Caco-2 (cell line): ENCODE results near the gene KCNQ1OT1. TPM values are rescaled to one million over a fixed set of nuclear protein-coding genes. Genes with fewer than 3 reads are reported as not detected.
"Not testable (repeated sequence)": the region's sequence is repeated elsewhere in the genome, so short reads cannot be mapped to it uniquely, and the experiment has no call there.

Experiments used
- BruUV-seq: library from RNA; stranded (reverse); fragments of 400-500 nt; replicated peaks from 2 replicates; lab custom pipeline; 2021; lab: Mats Ljungman, UMichigan
- CTCF ChIA-PET: fragments of 300-600 bp; sonication (Branson Sonifier 250); formaldehyde crosslinking; loops from one replicate; lab custom pipeline; 2022; ENCODE audit warnings: antibody characterized with exemption; lab: Charles Lee
- POLR2A ChIA-PET: fragments of 300-600 bp; sonication (Branson Sonifier 250); formaldehyde crosslinking; loops from one replicate; lab custom pipeline; 2022; ENCODE audit warnings: antibody characterized with exemption; lab: Charles Lee
- DNase-seq, 2 experiments: peaks; one replicate each; pipeline versions ENCODE4 v3.0.0 to v3.0.0-alpha.2; 2020 to 2022
- H3K27me3 ChIP-seq: replicated peaks from 2 replicates; pipeline ENCODE4 v1.6.0; 2011; ENCODE audit warnings: low read length; ENCODE audit not compliant: control insufficient read depth, insufficient read depth
- H3K36me3 ChIP-seq: 2 replicates; pipeline ENCODE4 v1.5.1; 2011; ENCODE audit warnings: low read length; ENCODE audit not compliant: control insufficient read depth, insufficient read depth
- H3K4me1 ChIP-seq: fragments of 250-450 bp; sonication (Bioruptor Pico); 2 replicates; pipeline ENCODE4 v1.5.1; 2020; ENCODE audit warnings: mild to moderate bottlenecking
- H3K4me3 ChIP-seq: 2 replicates; pipeline ENCODE4 v1.5.1; 2011; ENCODE audit warnings: low read depth, mild to moderate bottlenecking, control low read depth, low read length
- H3K9me3 ChIP-seq: fragments of 250-450 bp; sonication (Bioruptor Pico); 2 replicates; pipeline ENCODE4 v1.5.1; 2020; ENCODE audit warnings: mild to moderate bottlenecking, moderate library complexity
- H3K27ac Mint-ChIP-seq: one replicate; pipeline ENCODE4 v1.8.0; 2022; ENCODE audit warnings: mixed read lengths; ENCODE audit not compliant: unreplicated experiment
- H3K27me3 Mint-ChIP-seq: one replicate; pipeline ENCODE4 v1.8.0; 2022; ENCODE audit warnings: mixed read lengths; ENCODE audit not compliant: insufficient read depth, unreplicated experiment
- H3K36me3 Mint-ChIP-seq: one replicate; pipeline ENCODE4 v1.8.0; 2022; ENCODE audit warnings: mild to moderate bottlenecking, mixed read lengths; ENCODE audit not compliant: insufficient read depth, unreplicated experiment
- H3K4me1 Mint-ChIP-seq: one replicate; pipeline ENCODE4 v1.8.0; 2022; ENCODE audit warnings: low read depth, mixed read lengths; ENCODE audit not compliant: unreplicated experiment
- H3K4me3 Mint-ChIP-seq: one replicate; pipeline ENCODE4 v1.8.0; 2022; ENCODE audit warnings: mild to moderate bottlenecking, moderate library complexity, mixed read lengths; ENCODE audit not compliant: unreplicated experiment
- H3K9me3 Mint-ChIP-seq: one replicate; pipeline ENCODE4 v1.8.0; 2022; ENCODE audit warnings: mixed read lengths; ENCODE audit not compliant: unreplicated experiment
- intact Hi-C: fragments of 100-400 bp; cut with micrococcal nuclease; formaldehyde crosslinking; loops from one replicate; pipeline ENCODE4 v1.10.0; 2022; ENCODE audit not compliant: unreplicated experiment
- total RNA-seq: library from RNA; stranded (reverse); gene quantifications from 2 replicates; pipeline ENCODE4 v1.2.3, GENCODE V29; 2022
- TF ChIP-seq, protein P1 (sequence below), 2 experiments: fragments of 200-600 bp in 1 of 2; IDR thresholded peaks; 1 replicate in 1 of 2; 2 replicates in 1 of 2; pipeline versions ENCODE4 v1.5.1 to v1.8.0; 2011 to 2022; ENCODE audit warnings: antibody characterized with exemption in 1 of 2, control low read depth in 1 of 2, inconsistent platforms in 1 of 2, low read depth in 1 of 2, low read length in 1 of 2, mild to moderate bottlenecking in 1 of 2, moderate library complexity in 1 of 2; ENCODE audit not compliant: insufficient read depth in 1 of 2, severe bottlenecking in 1 of 2, unreplicated experiment in 1 of 2

The KCNQ1OT1 gene
- total RNA-seq, 1 experiment from 2014 or later = 7.5 TPM

DNA sequence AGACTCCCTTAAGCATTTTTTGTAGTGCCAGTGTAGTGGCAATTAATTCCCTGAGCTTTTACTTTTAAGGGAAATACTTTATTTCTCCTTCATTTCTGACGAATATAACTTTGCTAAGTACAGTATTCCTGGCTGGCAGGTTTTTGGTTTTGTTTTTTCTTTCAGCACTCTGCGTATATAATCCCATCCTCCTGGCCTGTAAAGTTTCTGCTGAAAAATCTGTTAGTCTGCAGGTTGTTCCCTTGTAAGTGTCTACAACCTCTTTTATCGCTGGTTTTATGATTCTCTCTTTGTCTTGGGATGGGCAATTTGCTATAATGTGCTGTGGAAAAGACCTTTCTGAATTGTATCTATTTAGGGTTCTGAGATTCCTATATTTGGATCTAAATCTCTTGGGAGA lies 56.0 kb downstream of the KCNQ1OT1 start:
- no peaks in the 10 kb centered on the region for H3K4me1 ChIP-seq
- H3K9me3 ChIP-seq = peaks cover 86% of the 10 kb centered on the region
- no peaks in the 10 kb centered on the region for H3K27me3 ChIP-seq
- TF ChIP-seq, protein P1, sequence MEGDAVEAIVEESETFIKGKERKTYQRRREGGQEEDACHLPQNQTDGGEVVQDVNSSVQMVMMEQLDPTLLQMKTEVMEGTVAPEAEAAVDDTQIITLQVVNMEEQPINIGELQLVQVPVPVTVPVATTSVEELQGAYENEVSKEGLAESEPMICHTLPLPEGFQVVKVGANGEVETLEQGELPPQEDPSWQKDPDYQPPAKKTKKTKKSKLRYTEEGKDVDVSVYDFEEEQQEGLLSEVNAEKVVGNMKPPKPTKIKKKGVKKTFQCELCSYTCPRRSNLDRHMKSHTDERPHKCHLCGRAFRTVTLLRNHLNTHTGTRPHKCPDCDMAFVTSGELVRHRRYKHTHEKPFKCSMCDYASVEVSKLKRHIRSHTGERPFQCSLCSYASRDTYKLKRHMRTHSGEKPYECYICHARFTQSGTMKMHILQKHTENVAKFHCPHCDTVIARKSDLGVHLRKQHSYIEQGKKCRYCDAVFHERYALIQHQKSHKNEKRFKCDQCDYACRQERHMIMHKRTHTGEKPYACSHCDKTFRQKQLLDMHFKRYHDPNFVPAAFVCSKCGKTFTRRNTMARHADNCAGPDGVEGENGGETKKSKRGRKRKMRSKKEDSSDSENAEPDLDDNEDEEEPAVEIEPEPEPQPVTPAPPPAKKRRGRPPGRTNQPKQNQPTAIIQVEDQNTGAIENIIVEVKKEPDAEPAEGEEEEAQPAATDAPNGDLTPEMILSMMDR (IDR thresholded peaks at IDR 0.05; ENCODE audit: insufficient read depth in 1 of 2, low read depth in 1 of 2, low read length in 1 of 2, severe bottlenecking in 1 of 2, unreplicated experiment in 1 of 2) = no peak
- DNase-seq = no peak
- H3K4me3 ChIP-seq = no peak overlapping the region
- no peaks in the 10 kb centered on the region for H3K36me3 ChIP-seq
- H3K4me1 Mint-ChIP-seq = no peaks in the 10 kb centered on the region
- no TSS peak for BruUV-seq
- H3K27ac Mint-ChIP-seq = no peak overlapping the region
- CTCF ChIA-PET = no interaction called here
- peaks cover 53% of the 10 kb centered on the region for H3K36me3 Mint-ChIP-seq
- H3K9me3 Mint-ChIP-seq = peaks cover 74% of the 10 kb centered on the region
- H3K27me3 Mint-ChIP-seq = no peaks in the 10 kb centered on the region
- intact Hi-C loops = no loop called here
- POLR2A ChIA-PET = no interaction called here
- H3K4me3 Mint-ChIP-seq = no peak overlapping the region

DNA sequence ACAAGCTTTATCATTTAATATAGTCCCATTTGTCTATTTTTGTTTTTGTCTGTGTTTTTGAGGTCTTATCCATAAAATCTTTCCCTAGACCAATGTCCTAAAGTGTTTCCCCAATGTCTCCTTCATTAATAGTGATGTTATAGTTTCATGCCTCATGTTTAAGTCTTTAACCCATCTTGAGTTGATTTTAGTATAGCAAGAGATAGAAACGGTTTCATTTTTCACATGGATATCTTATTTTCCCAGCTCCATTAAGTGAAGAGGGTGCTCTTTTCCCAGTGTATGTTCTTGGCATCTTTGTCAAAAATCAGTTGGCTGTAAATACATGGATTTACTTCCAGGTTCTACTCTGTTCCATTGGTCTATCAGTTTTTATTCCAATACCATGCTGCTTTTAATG lies 58.2 kb downstream of the KCNQ1OT1 start:
- no TSS peak for BruUV-seq
- TF ChIP-seq, protein P1 (IDR thresholded peaks at IDR 0.05; ENCODE audit: insufficient read depth in 1 of 2, low read depth in 1 of 2, low read length in 1 of 2, severe bottlenecking in 1 of 2, unreplicated experiment in 1 of 2) = no peak
- H3K4me1 Mint-ChIP-seq = no peaks in the 10 kb centered on the region
- no peak overlapping the region for H3K4me3 ChIP-seq
- ChIA-PET CTCF (no interaction called here), POLR2A (no interaction called here)
- H3K4me1 ChIP-seq = no peaks in the 10 kb centered on the region
- H3K27me3 Mint-ChIP-seq = no peaks in the 10 kb centered on the region
- no peak for DNase-seq
- peaks cover 71% of the 10 kb centered on the region for H3K9me3 Mint-ChIP-seq
- peaks cover 73% of the 10 kb centered on the region for H3K9me3 ChIP-seq
- no peaks in the 10 kb centered on the region for H3K27me3 ChIP-seq
- no peaks in the 10 kb centered on the region for H3K36me3 ChIP-seq
- H3K36me3 Mint-ChIP-seq = peaks cover 42% of the 10 kb centered on the region
- intact Hi-C loops = no loop called here
- H3K27ac Mint-ChIP-seq = no peak overlapping the region
- no peak overlapping the region for H3K4me3 Mint-ChIP-seq

DNA sequence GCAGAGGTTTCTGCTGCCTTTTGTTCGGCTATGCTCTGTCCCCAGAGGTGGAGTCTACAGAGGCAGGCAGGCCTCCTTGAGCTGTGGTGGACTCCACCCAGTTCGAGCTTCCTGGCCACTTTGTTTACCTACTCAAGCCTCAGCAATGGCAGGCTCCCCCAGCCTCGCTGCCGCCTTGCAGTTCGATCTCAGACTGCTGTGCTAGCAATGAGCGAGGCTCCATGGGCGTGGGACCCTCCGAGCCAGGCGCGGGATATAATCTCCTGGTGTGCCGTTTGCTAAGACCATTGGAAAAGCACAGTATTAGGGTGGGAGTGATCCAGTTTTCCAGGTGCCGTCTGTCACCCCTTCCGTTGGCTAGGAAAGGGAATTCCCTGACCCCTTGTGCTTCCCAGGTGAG lies 60.0 kb downstream of the KCNQ1OT1 start:
- H3K4me1 ChIP-seq, H3K27me3 Mint-ChIP-seq, H3K4me3 ChIP-seq, H3K27ac Mint-ChIP-seq, POLR2A ChIA-PET, DNase-seq, H3K4me3 Mint-ChIP-seq, CTCF ChIA-PET, H3K36me3 ChIP-seq, H3K27me3 ChIP-seq, BruUV-seq, H3K4me1 Mint-ChIP-seq, intact Hi-C loops: not testable (repeated sequence)
- peaks cover 35% of the 10 kb centered on the region for H3K36me3 Mint-ChIP-seq
- peaks cover 56% of the 10 kb centered on the region for H3K9me3 ChIP-seq
- peaks cover 72% of the 10 kb centered on the region for H3K9me3 Mint-ChIP-seq

DNA sequence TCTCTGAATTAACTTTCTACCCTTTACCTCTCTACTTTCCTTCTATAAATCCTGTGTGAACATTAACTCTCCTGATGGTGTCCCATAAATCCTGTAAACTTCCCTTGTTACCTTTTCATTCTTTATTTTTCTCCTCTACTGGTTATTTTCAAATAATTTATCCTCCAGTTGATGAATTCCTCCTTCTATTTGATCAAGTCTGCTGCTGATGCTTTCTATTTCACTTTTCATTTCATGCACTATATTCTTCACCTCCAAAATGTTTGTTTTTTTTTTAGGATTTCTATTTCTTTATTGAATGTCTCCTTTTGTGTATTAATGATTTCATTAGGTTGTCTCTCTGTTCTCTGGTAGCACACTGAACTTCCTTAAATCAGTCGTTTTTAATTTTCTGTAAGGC lies 68.6 kb downstream of the KCNQ1OT1 start:
- ChIA-PET POLR2A (no interaction called here), CTCF (no interaction called here)
- H3K27me3 Mint-ChIP-seq = no peaks in the 10 kb centered on the region
- BruUV-seq = no TSS peak
- peaks cover 54% of the 10 kb centered on the region for H3K9me3 Mint-ChIP-seq
- Histone ChIP-seq H3K4me3 (no peak overlapping the region), H3K27me3 (no peaks in the 10 kb centered on the region), H3K4me1 (no peaks in the 10 kb centered on the region), H3K9me3 (peaks cover 49% of the 10 kb centered on the region), H3K36me3 (no peaks in the 10 kb centered on the region)
- no peak overlapping the region for H3K27ac Mint-ChIP-seq
- no peaks in the 10 kb centered on the region for H3K36me3 Mint-ChIP-seq
- no peaks in the 10 kb centered on the region for H3K4me1 Mint-ChIP-seq
- DNase-seq = no peak
- TF ChIP-seq, protein P1 (IDR thresholded peaks at IDR 0.05; ENCODE audit: insufficient read depth in 1 of 2, low read depth in 1 of 2, low read length in 1 of 2, severe bottlenecking in 1 of 2, unreplicated experiment in 1 of 2) = no peak
- no peak overlapping the region for H3K4me3 Mint-ChIP-seq
- intact Hi-C loops = no loop called here
